HCT116 (cell line): ENCODE results near the gene PRDX1. TPM values are rescaled to one million over a fixed set of nuclear protein-coding genes. Genes with fewer than 3 reads are reported as not detected.

ENCODE experiments used
- ATAC-seq: fragments of 200-7000 bp; cut with Tn5 transposase; 2 replicates; pipeline ENCODE4 v1.9.1; 2020; ENCODE audit warnings: mild to moderate bottlenecking, moderate library complexity
- Bru-seq: library from RNA; stranded (reverse); fragments of 400-500 nt; gene quantifications from one replicate; lab custom pipeline; 2021; lab: Mats Ljungman, UMichigan
- BruChase-seq, 2 experiments: library from RNA; stranded (reverse); fragments of 400-500 nt; gene quantifications; one replicate each; lab custom pipeline; 2021; lab: Mats Ljungman, UMichigan
- BruUV-seq: library from RNA; stranded (reverse); fragments of 400-500 nt; replicated peaks from 2 replicates; lab custom pipeline; 2021; lab: Mats Ljungman, UMichigan
- CTCF ChIA-PET: fragments of 300-600 bp; sonication (Branson Sonifier 250); formaldehyde crosslinking; loops from one replicate; lab custom pipeline; 2021; ENCODE audit warnings: antibody characterized with exemption; lab: Charles Lee
- POLR2A ChIA-PET: fragments of 300-600, 350-600 bp; sonication (Branson Sonifier 250); formaldehyde crosslinking; loops from one replicate; lab custom pipeline; 2021; ENCODE audit warnings: antibody characterized with exemption; lab: Charles Lee
- RAD21 ChIA-PET, 2 experiments: fragments of 300-600 bp; sonication (Branson Sonifier 250); formaldehyde crosslinking; loops; one replicate each; lab custom pipeline; 2023; ENCODE audit warnings: low total read pairs in 2 of 2; ENCODE audit not compliant: uncharacterized antibody in 2 of 2, unreplicated experiment in 2 of 2, low non-redundant PET in 1 of 2; lab: Charles Lee
- DNase-seq: peaks from one replicate; pipeline ENCODE4 v3.0.0-alpha.2; 2010; ENCODE audit warnings: low read depth, low spot score
- H2AFZ ChIP-seq: fragments of 200-600 bp; shearing (Covaris generic), sonication (generic); 2 replicates; pipeline ENCODE4 v1.6.1; 2017; ENCODE audit warnings: low read depth, mixed run types, mixed read lengths, antibody characterized with exemption, low read length; ENCODE audit not compliant: poor library complexity, severe bottlenecking
- H3K27ac ChIP-seq: 2 replicates; pipeline ENCODE4 v1.5.1; 2012; ENCODE audit warnings: low read depth, low read length
- H3K27me3 ChIP-seq: fragments of 200-600 bp; sonication (generic); 2 replicates; pipeline ENCODE4 v1.6.1; 2016; ENCODE audit warnings: mixed run types, low read length, mixed read lengths; ENCODE audit not compliant: insufficient read depth
- H3K36me3 ChIP-seq, 2 experiments: fragments of 200-500 bp in 1 of 2; fragments of 200-600 bp in 1 of 2; sonication (Bioruptor generic) in 1 of 2; sonication (generic) in 1 of 2; 2 replicates each; pipeline versions ENCODE4 v1.5.1 to v1.6.1; 2014 to 2016; ENCODE audit warnings: low read length in 2 of 2, inconsistent platforms in 1 of 2, mixed read lengths in 1 of 2, mixed run types in 1 of 2; ENCODE audit not compliant: insufficient read depth in 2 of 2, control insufficient read depth in 1 of 2
- H3K4me1 ChIP-seq, 2 experiments: fragments of 200-600 bp in 1 of 2; sonication (generic) in 1 of 2; 2 replicates each; pipeline versions ENCODE4 v1.5.1 to v1.6.1; 2012 to 2017; ENCODE audit warnings: low read length in 2 of 2, inconsistent platforms in 1 of 2, mild to moderate bottlenecking in 1 of 2, mixed read lengths in 1 of 2, mixed run types in 1 of 2, moderate library complexity in 1 of 2; ENCODE audit not compliant: insufficient read depth in 2 of 2, control insufficient read depth in 1 of 2
- H3K4me2 ChIP-seq: fragments of 200-600 bp; sonication (generic); 2 replicates; pipeline ENCODE4 v1.6.1; 2017; ENCODE audit warnings: mixed run types, low read length, mixed read lengths
- H3K4me3 ChIP-seq, 2 experiments: fragments of 200-600 bp in 1 of 2; sonication (generic) in 1 of 2; replicated peaks in 1 of 2; 2 replicates each; pipeline ENCODE4 v1.5.1; 2011 to 2016; ENCODE audit warnings: low read length in 2 of 2, control low read depth in 1 of 2, low read depth in 1 of 2, mild to moderate bottlenecking in 1 of 2, mixed read lengths in 1 of 2, mixed run types in 1 of 2
- H3K79me2 ChIP-seq: fragments of 200-600 bp; sonication (generic); 2 replicates; pipeline ENCODE4 v1.6.1; 2017; ENCODE audit warnings: mild to moderate bottlenecking, mixed run types, low read length, moderate library complexity, mixed read lengths; ENCODE audit not compliant: insufficient read depth
- H3K9ac ChIP-seq: fragments of 200-600 bp; sonication (generic); 2 replicates; pipeline ENCODE4 v1.6.1; 2016; ENCODE audit warnings: low read length, mixed read lengths
- H3K9me2 ChIP-seq: fragments of 200-600 bp; sonication (generic), shearing (Covaris generic); 2 replicates; pipeline ENCODE4 v1.6.1; 2017; ENCODE audit warnings: mixed run types, mild to moderate bottlenecking, moderate library complexity; ENCODE audit not compliant: insufficient read depth
- H3K9me3 ChIP-seq, 2 experiments: fragments of 200-500 bp in 1 of 2; fragments of 200-600 bp in 1 of 2; sonication (Bioruptor generic) in 1 of 2; sonication (generic) in 1 of 2; 2 replicates each; pipeline ENCODE4 v1.6.1; 2014 to 2017; ENCODE audit warnings: low read length in 2 of 2, mixed read lengths in 2 of 2, inconsistent platforms in 1 of 2, low read depth in 1 of 2, mild to moderate bottlenecking in 1 of 2, mixed run types in 1 of 2, moderate library complexity in 1 of 2; ENCODE audit not compliant: control insufficient read depth in 1 of 2, insufficient read depth in 1 of 2
- H4K20me1 ChIP-seq: fragments of 200-600 bp; sonication (generic), shearing (Covaris generic); 2 replicates; pipeline ENCODE4 v1.6.1; 2017; ENCODE audit warnings: mixed run types, mild to moderate bottlenecking, moderate library complexity; ENCODE audit not compliant: insufficient read depth
- CTCF ChIP-seq, 3 experiments: fragments of 200-600 bp in 1 of 3; sonication (generic) in 1 of 3; IDR thresholded peaks in 2 of 3; conservative IDR thresholded peaks in 1 of 3; 2 replicates each; pipeline ENCODE4 v1.5.1; 2012 to 2017; ENCODE audit warnings: low read depth in 2 of 3, low read length in 2 of 3, antibody characterized with exemption in 1 of 3, borderline replicate concordance in 1 of 3, control low read depth in 1 of 3, mild to moderate bottlenecking in 1 of 3, mixed read lengths in 1 of 3, mixed run types in 1 of 3, moderate library complexity in 1 of 3; ENCODE audit not compliant: insufficient read depth in 1 of 3
- EGR1 ChIP-seq: IDR thresholded peaks from 2 replicates; pipeline ENCODE4 v1.6.1; 2012; ENCODE audit warnings: low read depth
- ELF1 ChIP-seq: IDR thresholded peaks from 2 replicates; pipeline ENCODE4 v1.6.1; 2012; ENCODE audit warnings: low read depth, borderline replicate concordance
- JUND ChIP-seq: IDR thresholded peaks from 2 replicates; pipeline ENCODE4 v1.6.1; 2012
- MAX ChIP-seq: IDR thresholded peaks from 2 replicates; pipeline ENCODE4 v1.6.1; 2012
- POLR2A ChIP-seq: IDR thresholded peaks from 2 replicates; pipeline ENCODE4 v1.7.0; 2011; ENCODE audit warnings: borderline replicate concordance; ENCODE audit not compliant: insufficient read depth, insufficient read length; ENCODE audit errors: extremely low read depth
- RAD21 ChIP-seq: IDR thresholded peaks from 2 replicates; pipeline ENCODE4 v1.6.1; 2012; ENCODE audit warnings: low read depth, mild to moderate bottlenecking
- REST ChIP-seq: IDR thresholded peaks from 2 replicates; pipeline ENCODE4 v1.6.1; 2012; ENCODE audit warnings: low read depth
- SIN3A ChIP-seq: IDR thresholded peaks from 2 replicates; pipeline ENCODE4 v1.6.1; 2012; ENCODE audit warnings: low read depth
- SP1 ChIP-seq: IDR thresholded peaks from 2 replicates; pipeline ENCODE4 v1.6.1; 2012; ENCODE audit warnings: low read depth
- SRF ChIP-seq: IDR thresholded peaks from 2 replicates; pipeline ENCODE4 v1.6.1; 2012; ENCODE audit warnings: low read depth
- TCF7L2 ChIP-seq: IDR thresholded peaks from 2 replicates; pipeline ENCODE4 v1.7.0; 2011; ENCODE audit warnings: borderline replicate concordance, inconsistent platforms; ENCODE audit not compliant: insufficient read depth, insufficient read length; ENCODE audit errors: extremely low read depth
- YY1 ChIP-seq: IDR thresholded peaks from 2 replicates; pipeline ENCODE4 v1.6.1; 2011; ENCODE audit warnings: low read length, low read depth, moderate library complexity, mild to moderate bottlenecking; ENCODE audit not compliant: insufficient replicate concordance; ENCODE audit errors: extremely low read depth
- ZBTB33 ChIP-seq: IDR thresholded peaks from 2 replicates; pipeline ENCODE4 v1.6.1; 2011; ENCODE audit warnings: mild to moderate bottlenecking, low read length, moderate library complexity; ENCODE audit not compliant: insufficient replicate concordance; ENCODE audit errors: extremely low read depth
- intact Hi-C: fragments of 100-400 bp; cut with micrococcal nuclease; formaldehyde crosslinking; loops from 2 replicates; pipeline ENCODE4 v1.10.0; 2022
- long read RNA-seq: library from polyadenylated mRNA; unstranded; transcript quantifications from one replicate; pipeline ENCODE4 v2.0.0, GENCODE V29; 2021; ENCODE audit not compliant: unreplicated experiment
- polyA plus RNA-seq: library from polyadenylated mRNA; unstranded; fragments of >200 nt; gene quantifications from 2 replicates; pipeline ENCODE4 v1.2.1, GENCODE V29; 2012; ENCODE audit warnings: missing spikeins
- total RNA-seq: library from RNA; stranded (reverse); gene quantifications from one replicate; pipeline ENCODE4 v1.2.1, GENCODE V29; 2021; ENCODE audit not compliant: unreplicated experiment

The PRDX1 gene
- total RNA-seq: 1,171 TPM
- 682 and 765 TPM in 2 replicates for polyA plus RNA-seq
- percentile 98 among the genes with signal in this experiment for Bru-seq, nascent RNA
- percentile 99 among the genes with signal in this experiment for BruChase-seq, experiment 1, labeled RNA remaining after a 6-hour chase
- BruChase-seq, experiment 2, labeled RNA remaining after a 2-hour chase: percentile 98 among the genes with signal in this experiment
- long read RNA-seq, transcript PRDX1-201 (6 exons, 1,234 nt): minor isoform, 6 of 673 reads
- long read RNA-seq, transcript PRDX1-202 (6 exons, 1,021 nt): major isoform, 526 of 673 reads
- long read RNA-seq, partial matches to known transcripts: 17 of 673 reads
- long read RNA-seq, other reads (novel, unspliced or antisense): 124 of 673 reads

- peaks cover 13 to 40% of the 10 kb centered on the region in 2 experiments; a peak in 3 of 4 replicates for H3K4me1 ChIP-seq
- no peaks in the 10 kb centered on the region for H3K27me3 ChIP-seq
- ATAC-seq (peak; percentile 83), DNase-seq (peak; percentile 92)
- H3K27ac ChIP-seq: peak within 1 kb of the TSS; percentile 89
- intact Hi-C loops: loop anchor here (2.0 to 10.0 kb wide), 3 partner anchors 29 to 163 kb away; partner anchors contain the start of genes AKR1A1, GPBP1L1 and TMEM69
- peak within 1 kb of the TSS; percentile 90 for H3K4me2 ChIP-seq
- H2AFZ ChIP-seq: peak within 1 kb of the TSS; percentile 98
- ChIA-PET CTCF (interaction anchor here (0.6 to 1.0 kb wide), 3 partner anchors 9 to 47 kb away, joined by 3 read pairs; partner anchors contain the start of gene AKR1A1), POLR2A (interaction anchor here (0.6 to 3.7 kb wide), 37 partner anchors 8 to 800 kb away, joined by 3 to 61 read pairs (median 5); partner anchors contain the start of genes AKR1A1, CCDC163, DYNLT4 and EIF2B3), RAD21 (interaction anchor here (0.8 to 1.1 kb wide), 2 partner anchors 20 to 30 kb away, joined by 3 to 4 read pairs; no protein-coding TSS in a partner anchor)
- H3K9me3 ChIP-seq: no peaks in the 10 kb centered on the region
- H3K9me2 ChIP-seq: no peaks in the 10 kb centered on the region
- H3K4me3 ChIP-seq: peak within 1 kb of the TSS; percentile 96 to 100
- TSS peak; percentile 63 for BruUV-seq
- peaks cover 50% of the 10 kb centered on the region for H3K79me2 ChIP-seq
- H3K9ac ChIP-seq: peak within 1 kb of the TSS; percentile 99
- H3K36me3 ChIP-seq: peaks cover 13 to 27% of the 10 kb centered on the region in 2 experiments; a peak in 3 of 4 replicates
- H4K20me1 ChIP-seq: peaks cover 19% of the 10 kb centered on the region; the same call in 1 of the 2 replicates
- TF ChIP-seq POLR2A (peak; percentile 100), EGR1 (peak; percentile 71), SIN3A (peak; percentile 100), JUND (peak; percentile 54; the same call in 1 of the 2 replicates), SRF (no peak; the same call in 1 of the 2 replicates), RAD21 (no peak), CTCF (IDR thresholded peaks at IDR 0.05 in 2 of 3, conservative IDR thresholded peaks at IDR 0.05 in 1 of 3; ENCODE audit: borderline replicate concordance in 1 of 3, insufficient read depth in 1 of 3, low read depth in 2 of 3, low read length in 2 of 3) (peak in 1 of 3 experiments; percentile 8; a peak in 1 of 6 replicates), SP1 (peak; percentile 96), MAX (peak; percentile 80), YY1 (peak; percentile 75), ELF1 (no peak), REST (no peak), TCF7L2 (no peak), ZBTB33 (peak; percentile 99)
Observed at GRCh38 chr1:45521413-45522323, at the start of gene PRDX1. PRDX1 (minus strand) TSS chr1:45521884; CDS start chr1:45519043, 2,841 bp downstream.
